Stimulated activated CD4-positive, alpha-beta T cell treated with anti-CD3 and anti-CD28 coated beads, TNF-alpha, amount 100 ng/mL, for 48 hours (primary cell): ENCODE measurements around the gene TMPRSS6.

ENCODE experiments used
- DNase-seq, 3 donors: peaks; one replicate each; pipeline ENCODE4 v3.0.0-alpha.2; 2020; ENCODE audit warnings: low read depth in 3 of 3

TMPRSS6 gene

DNA sequence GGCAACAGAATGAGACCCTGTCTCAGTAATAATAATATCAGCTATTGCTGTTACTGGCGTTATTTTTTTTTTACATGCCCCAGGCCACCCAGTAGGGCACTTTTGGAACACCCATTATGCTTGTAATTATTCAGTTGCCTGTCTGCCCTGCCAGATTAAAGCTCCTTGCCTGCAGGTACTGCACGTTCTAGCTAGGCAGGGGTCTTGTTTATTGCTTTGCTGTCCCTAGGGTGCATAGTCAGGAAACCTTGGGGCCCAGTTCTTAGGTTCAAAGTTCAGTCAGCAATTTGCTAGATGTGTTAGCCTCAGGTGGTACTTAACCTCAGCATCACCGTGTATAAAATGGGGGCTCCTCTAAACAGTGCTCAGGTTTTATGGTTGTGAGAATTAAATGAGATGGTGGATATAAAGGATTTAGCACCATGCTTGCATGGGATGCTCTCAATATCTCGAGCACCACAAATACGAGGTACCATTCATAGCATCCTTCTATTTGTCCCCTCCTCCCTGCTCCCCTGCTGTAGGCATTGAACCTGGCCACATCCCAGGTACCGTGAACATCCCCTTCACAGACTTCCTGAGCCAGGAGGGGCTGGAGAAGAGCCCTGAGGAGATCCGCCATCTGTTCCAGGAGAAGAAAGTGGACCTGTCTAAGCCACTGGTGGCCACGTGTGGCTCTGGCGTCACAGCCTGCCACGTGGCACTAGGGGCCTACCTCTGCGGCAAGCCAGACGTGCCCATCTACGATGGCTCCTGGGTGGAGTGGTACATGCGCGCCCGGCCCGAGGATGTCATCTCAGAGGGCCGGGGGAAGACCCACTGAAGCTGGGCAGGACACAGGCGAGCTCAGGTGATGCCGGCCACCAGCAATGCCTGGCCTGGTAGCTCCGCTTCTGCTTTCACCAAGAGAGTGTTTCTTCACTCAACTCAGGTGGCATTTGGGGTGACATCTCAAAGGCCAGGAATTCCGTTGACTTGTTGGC is 80.5 kb downstream of the TMPRSS6 start:
- no peak for DNase-seq

DNA sequence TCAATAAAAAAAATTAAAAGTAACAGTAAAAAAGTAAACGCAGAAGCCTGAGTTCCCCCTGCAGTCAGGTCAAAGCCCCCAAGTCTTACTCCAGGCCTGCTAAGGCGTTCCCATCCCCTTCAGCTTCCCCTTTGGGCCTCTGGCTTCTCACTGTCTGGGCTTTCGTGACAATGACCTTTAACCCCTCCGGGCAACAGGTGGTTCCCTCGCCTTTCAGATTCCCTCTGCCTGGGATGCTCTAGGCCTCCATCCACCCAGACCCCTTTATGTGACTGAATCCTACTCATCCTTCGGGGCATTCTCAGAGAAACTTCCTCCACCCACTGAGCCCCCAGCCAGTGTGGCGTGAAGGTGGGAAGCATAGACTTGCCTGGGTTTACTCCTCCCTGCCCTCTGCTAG is 82.0 kb downstream of the TMPRSS6 start:
- DNase-seq: no peak

DNA sequence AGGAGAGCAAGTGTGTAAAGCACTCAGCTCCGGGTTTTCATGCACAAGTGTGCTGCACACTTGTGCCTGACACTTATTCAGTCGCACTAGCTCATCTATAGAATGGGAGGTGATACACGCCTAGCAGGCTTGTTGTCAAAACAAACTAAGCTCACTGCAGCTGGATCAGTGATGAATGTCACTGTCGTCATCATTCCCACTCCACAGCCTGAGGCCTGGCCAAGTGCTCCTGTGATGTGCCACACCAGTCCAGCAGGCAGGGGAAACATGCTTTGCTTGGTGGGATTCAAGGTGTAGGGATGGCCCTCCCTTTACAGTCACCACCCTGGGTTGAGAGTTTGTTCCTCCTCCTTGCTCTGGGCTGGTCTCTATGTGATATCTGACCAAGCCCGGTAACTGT is 83.2 kb downstream of the TMPRSS6 start:
- no peak for DNase-seq

DNA sequence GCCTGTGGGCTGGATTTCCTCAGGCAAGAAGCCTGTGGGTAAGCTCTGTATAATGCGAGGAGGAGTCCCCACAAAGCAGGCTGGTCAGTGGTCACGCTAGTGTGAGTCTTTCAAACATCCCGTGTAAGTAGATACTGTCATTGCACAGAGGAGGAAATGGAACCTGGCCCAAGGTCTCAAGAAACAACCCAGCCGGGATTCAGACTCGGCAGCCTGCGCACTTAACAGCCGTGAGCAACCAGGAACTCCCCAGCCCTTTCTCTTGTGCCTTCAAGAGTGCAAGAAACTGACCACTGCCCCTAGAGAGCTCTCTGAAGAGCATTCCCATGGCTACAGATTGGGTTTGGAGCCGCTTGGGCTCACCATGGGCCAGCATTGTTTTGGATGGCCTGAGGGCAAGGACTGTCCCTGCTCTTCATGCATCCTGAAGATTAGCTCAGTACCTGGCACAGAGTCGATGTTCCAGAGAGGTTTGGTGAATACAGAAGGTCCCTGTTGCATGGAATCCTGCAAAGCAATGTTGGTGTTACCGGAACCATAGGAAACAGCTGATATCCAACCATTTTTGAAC is 83.9 kb downstream of the TMPRSS6 start:
- no peak for DNase-seq

DNA sequence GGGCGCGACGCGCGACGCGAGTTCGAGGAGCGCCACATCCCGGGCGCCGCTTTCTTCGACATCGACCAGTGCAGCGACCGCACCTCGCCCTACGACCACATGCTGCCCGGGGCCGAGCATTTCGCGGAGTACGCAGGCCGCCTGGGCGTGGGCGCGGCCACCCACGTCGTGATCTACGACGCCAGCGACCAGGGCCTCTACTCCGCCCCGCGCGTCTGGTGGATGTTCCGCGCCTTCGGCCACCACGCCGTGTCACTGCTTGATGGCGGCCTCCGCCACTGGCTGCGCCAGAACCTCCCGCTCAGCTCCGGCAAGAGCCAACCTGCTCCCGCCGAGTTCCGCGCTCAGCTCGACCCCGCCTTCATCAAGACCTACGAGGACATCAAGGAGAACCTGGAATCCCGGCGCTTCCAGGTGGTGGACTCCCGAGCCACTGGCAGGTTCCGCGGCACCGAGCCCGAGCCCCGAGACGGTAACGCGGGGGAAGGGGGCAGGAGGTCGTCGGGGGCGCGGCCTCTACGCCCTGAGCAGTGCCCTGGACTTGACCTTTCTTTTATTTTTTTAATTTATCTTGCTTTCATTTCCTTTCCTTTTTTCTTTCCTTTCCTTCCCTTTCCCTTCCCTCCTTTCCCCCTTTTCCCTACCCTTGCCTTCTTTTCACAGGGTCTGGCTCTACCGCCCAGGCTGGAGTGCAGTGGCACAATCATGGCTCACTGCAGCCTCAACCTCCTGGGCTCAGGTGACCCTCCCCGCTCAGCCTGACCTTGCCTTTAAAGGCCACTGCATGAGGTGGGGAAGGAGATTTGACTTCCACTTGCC is 85.0 kb downstream of the TMPRSS6 start:
- DNase-seq: no peak

DNA sequence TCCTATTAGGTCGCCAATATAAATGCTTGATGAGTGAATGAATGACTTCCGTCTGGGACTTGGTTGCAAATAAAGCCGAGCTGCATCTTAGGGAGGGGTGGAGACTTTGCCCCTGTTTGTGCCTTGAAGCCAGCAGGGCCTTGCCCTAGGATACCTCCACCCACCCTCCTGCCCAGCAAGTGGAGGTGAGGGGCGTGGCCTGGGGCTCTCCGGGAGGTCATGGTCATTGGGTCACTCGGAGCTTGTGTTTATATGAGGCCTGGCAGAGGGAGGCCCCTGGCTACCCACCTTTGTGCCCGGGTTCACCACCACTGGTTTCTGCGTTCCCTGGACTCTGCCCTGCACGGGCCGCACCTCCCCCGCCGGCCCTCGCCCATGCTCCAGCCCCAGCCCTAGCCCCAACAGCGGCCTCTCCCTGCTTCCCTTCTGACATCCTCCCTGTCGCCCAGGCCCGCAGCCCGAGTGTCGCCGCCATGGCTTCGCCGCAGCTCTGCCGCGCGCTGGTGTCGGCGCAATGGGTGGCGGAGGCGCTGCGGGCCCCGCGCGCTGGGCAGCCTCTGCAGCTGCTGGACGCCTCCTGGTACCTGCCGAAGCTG is 85.7 kb downstream of the TMPRSS6 start:
- no peak for DNase-seq

DNA sequence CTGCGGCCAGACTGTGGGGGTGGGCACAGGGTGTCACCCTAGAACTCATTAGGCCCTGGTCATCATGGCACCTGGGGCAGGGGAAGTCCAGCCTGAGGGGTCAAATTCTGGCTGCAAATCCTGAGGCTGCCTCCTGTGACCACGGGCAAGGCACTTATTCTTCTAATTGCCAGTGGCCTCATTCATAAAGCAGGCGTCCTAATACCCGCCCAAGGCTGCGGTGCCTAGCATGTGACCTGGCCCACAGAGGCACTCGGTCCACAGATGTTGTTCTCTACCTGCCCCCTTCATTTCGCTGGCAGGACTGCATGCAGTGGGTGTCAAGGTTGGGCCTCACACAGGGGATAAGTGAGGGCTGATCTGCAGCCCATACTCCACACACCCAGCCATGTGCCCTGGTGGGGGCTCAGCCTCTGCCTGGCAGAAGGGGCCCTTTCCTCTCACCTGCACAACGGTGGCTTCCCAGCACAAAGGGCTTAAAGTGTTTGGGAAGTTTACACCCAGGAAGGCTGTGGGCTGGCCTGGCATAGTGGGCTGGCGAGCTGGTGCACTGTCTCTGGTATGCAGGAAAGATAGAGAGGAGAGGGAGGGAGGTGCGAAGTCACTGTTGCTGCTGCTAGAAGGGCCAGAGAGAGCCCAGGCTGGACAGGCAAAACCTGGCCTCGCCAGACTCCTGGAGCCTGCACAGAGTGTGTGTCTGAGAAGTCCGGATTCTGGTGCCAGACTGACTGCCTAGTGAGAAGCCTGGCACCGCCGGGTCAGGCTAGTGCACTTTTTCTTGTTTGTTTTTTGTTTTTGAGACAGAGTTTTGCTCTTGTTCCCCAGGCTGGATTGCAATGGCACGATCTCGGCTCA is 86.8 kb downstream of the TMPRSS6 start:
- DNase-seq: no peak

DNA sequence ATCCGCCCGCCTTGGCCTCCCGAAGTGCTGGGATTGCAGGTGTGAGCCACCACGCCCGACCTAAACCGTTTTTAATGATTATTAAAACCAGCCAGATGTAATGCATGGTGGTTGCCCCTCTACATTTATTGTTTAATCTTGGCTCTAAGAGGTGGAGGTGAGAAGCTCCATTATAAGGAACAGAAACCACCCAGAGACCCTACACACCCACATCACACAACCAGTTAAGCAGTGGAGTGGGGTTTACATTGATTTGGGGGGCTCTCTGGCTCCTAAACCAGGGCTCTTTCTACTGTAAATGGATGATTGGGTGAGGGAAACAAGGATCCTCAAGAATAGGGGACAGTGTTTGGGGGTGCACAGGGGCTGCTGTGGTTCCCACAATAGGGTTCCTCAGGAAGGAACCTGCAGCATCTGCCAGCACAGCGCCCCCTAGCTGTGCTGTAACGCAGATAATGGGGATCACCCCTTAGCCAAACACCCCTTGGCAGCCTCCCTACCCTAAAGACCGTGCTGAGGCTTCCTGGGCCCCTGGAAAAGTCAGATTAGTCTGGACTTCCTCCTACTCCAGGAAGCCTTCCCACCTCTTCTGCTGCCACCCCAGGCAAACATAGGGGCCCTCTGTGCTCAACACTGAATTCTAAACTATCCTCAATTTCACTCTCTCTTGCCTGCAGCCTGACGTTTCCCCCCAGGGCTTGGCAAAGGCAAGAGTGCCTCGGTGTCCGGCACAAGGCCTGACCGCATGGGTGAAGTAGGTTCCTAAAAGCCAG is 87.6 kb downstream of the TMPRSS6 start:
- peak; percentile 30 to 58 (median 34) for DNase-seq

DNA sequence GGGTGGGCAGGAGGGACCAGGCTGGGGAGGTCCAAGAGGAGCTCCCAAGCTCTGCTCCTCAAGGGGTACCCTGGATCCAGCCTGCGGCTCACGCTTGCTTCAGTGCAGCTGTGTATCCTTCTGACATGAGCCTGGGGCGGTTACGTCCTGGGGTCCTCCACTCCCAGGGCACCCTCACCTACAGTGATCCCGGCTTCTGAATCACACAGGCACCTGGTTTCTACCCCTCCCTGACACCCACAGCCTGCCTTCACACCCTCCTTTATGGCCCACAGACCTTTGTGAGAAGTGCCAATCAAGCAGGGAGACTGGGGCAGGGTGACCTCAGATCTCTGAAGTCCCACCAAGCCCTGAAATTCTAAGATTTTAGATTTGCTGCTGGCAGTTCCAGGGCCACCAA is 88.5 kb downstream of the TMPRSS6 start:
- DNase-seq: no peak

DNA sequence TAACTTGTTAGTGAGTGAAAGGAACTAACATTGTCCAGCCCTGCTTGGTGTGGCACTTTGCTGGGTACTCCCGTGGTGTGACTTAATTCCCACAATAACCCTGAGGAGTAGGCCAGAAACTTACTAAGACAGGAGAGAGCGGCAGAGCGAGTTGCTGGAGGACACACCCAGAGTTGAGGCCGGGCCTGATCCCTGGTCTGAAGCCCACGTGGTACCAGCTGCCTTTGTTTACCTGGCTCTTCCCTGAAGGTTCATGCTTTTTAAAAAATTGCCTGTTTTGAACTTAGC is 89.4 kb downstream of the TMPRSS6 start:
- DNase-seq: no peak

DNA sequence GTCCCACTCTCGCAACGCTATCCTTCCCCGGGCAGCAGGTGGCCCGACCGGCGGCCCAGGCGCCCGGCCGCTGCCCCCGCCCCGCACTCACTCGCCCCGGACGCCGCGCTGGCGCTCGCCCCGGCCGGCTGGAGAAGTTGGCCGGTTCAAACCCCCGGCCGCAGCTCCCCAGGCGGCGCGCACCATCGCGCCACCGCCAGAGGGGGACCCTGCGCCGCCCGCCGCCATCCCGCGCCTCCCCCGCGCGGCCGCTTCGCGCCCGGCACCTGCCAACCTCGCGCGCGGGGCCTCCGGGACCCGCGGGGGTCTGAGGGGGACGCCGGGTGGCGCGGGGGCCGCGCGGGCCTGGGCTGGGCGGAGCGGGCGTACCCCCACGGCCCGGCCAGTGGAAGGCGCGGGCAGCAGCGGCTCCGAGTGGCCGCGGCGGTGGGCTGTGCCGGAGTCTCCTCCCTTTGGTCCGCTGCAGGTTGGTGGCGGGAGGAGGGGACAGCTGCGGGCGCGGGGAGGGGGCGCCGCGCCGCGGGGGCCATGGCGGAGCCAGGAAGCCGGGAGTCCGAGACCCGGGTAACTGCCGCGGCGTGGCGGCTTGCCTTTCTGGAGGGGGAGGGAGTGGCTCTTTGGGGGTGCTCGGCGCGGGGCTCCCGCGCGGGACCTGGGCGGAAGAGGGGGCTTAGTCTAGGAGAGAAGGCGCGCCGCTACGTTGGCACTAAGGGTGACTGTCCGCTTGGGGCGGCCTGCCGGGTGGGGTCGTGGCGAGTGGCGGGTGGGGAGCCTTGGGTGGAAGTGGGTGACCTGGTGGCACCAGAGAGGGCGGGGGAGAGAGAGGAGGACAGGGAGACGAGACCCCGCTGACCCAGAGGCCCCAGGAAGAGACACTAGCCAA is 90.0 kb downstream of the TMPRSS6 start, which contains the start of the genes MPST and TST:
TSS of gene MPST (plus strand) at position 434 of the 883 bp plus-strand sequence. CDS start at position 529, 95 bp downstream.
TSS of gene TST (minus strand) at position 139 of the 883 bp plus-strand sequence. CDS start 715 bp downstream, outside the sequence.
- peak in 1 of 3 donors; percentile 24 for DNase-seq

DNA sequence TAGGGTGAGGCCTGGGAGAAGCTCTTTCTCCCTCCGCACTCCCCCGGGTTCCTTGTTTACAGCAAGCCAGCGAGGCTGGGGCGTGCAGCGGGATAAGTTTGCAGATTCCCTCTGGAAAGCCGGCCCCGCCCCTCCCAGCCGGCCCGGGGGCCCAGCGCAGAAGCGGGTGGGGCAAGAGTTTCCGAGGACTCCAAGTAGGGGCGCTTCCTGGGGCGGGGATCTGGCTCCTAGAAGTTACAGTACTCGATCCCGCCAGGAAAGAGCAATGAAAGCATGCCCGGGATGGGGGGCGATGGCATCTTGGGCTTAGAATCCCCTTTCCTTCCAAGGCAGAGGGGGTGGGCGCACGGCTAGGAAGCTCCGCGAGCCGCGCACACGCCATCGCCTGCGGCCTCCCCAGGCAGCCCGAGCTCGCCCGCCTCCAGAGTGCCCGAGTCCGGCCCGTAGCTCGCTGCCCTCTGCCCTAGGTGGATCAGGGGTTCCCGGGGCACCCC is 90.7 kb downstream of the TMPRSS6 start:
- no peak for DNase-seq

DNA sequence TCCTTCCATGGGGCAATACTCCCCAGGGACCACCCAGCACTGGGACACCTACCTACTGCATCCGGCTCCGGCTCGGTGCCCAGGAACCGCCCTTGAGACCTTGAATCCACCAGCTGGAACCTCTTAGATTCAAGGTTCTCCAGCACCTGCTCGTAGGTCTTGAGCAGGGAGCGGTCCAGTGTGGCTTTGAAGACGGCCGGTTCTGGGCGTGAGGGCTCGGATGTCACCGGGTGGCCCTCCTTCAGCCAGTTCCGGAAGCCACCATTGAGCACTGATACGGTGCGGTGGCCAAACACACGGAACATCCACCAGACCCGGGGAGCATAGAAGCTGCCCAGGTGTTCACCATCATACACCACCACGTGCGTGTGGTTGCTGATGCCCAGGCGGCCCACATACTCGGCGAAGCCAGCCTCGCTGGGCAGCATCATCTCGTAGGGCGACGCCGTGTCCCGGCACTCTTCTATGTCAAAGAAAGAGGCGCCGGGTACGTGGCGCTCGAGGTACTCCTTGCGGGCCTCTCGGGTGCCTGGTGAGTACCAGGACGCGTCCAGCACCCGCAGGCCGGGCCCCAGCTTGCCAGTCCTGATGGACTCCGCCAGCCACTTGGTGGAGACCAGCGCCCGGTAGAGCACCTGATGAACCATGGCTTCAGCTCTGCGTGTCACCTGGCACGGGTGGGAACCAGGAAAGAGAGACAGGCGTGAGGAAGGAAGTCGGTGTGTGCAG is 91.3 kb downstream of the TMPRSS6 start:
- DNase-seq: no peak

DNA sequence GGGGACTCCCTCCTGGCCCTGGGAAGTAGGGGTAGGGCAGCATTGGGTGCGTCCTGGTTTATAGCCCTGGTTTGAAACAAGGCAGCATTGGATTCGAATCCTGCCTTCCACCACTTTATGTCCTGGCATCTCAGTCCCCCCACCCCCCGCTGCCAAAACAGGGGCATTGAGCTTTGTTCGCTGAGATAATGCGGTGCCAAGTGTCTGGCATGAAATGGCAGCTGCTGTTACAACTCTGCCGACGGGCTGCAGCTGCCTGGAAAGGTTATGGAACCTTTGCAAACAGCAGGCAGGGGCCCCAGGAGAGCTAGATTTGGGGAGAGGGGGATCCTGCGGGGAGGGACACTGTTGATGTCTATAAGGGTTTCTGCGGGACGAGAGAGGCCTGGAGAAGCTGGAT is 92.2 kb downstream of the TMPRSS6 start:
- no peak for DNase-seq

DNA sequence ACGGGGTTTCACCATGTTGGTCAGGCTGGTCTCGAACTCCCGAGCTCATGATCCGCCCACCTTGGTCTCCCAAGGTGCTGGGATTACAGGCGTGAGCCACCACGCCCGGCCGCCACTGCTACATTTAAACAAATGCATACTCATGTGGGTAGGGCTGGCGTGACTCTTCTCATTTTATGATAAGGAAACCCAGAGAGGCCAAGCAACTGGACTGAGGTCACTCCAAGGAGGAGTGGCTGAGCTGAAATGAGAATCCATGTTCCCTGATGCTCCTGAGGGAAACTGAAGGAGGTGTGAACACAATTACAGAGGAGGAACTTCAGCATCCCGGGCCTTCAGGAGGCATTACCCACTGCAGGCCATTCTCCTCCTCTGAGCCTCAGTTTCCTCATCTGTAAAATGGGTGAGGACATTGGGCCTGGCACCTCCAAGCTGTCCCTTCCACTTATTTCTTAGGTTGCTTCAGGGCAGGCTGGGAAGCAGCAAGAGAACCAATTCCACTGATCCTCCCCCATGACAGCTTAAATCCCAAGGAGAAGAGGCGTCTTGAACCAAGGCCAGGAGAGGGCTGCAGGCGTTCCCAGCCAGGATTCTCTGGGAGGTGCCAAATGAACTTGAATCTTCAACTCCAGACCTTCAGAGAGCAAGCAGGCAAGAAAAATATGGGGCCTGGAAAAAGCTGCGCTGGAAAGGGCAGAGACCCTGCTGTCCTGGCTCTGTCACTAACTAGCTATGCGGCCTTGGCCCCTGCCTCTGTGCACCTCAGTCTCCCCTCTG is 93.2 kb downstream of the TMPRSS6 start:
- DNase-seq: no peak

DNA sequence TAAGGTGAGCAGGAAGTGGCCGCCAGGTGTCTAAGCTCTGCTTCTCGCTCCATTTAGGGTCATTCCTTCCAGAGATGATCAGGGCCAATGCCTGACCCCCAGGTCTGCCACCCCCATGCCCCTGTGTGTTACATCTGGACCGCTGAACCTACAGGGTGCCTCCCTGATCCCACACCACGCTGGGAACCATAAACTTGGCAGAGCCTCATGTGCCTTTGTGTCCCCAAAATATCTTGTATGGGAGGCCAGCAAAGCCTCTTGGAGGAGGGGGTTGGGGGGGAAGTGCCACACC is 94.0 kb downstream of the TMPRSS6 start:
- DNase-seq: no peak
